ENCODE measurements around the gene UBAP1L.

GRCh38 chr15:65096481-65097385 is 18.3 kb downstream of the UBAP1L start:
- TF ChIP-seq POLR2AphosphoS5 (IDR thresholded peaks at IDR 0.05; ENCODE audit: low read depth, low read length) (no peak), TAF1 (IDR thresholded peaks at IDR 0.05; ENCODE audit: borderline replicate concordance, low read depth, low read length) (no peak), POLR2A (IDR thresholded peaks at IDR 0.05; ENCODE audit: low read depth, low read length) (no peak)

All from GM12892 (cell line).